T-helper 17 cell (primary cell): Measurements from ENCODE around the gene FKBP5. TPM values are rescaled to one million over a fixed set of nuclear protein-coding genes. Genes with fewer than 3 reads are reported as not detected.
"Not testable (repeated sequence)": the region's sequence is repeated elsewhere in the genome, so short reads cannot be mapped to it uniquely, and the experiment has no call there.

Source experiments
- ATAC-seq: fragments of 150-1000 bp; cut with Tn5 transposase; 2 replicates; pipeline ENCODE4 v1.10.0; 2021; ENCODE audit warnings: mild to moderate bottlenecking, moderate library complexity
- DNase-seq, 3 donors: peaks; one replicate each; pipeline versions ENCODE4 v3.0.0 to v3.0.0-alpha.2; 2020 to 2021
- H3K9me3 ChIP-seq: one replicate; pipeline ENCODE4 v1.7.0; 2013; ENCODE audit warnings: low read length, mild to moderate bottlenecking; ENCODE audit not compliant: control insufficient read depth, poor library complexity, severe bottlenecking
- H3K27ac Mint-ChIP-seq: one replicate; pipeline ENCODE4 v1.8.0; 2022; ENCODE audit warnings: mild to moderate bottlenecking, moderate library complexity, mixed read lengths
- H3K27me3 Mint-ChIP-seq: one replicate; pipeline ENCODE4 v1.8.0; 2022; ENCODE audit warnings: mixed read lengths
- H3K36me3 Mint-ChIP-seq: one replicate; pipeline ENCODE4 v1.8.0; 2022; ENCODE audit warnings: low read depth, mixed read lengths
- H3K4me1 Mint-ChIP-seq: one replicate; pipeline ENCODE4 v1.8.0; 2022; ENCODE audit warnings: mild to moderate bottlenecking, mixed read lengths
- H3K4me3 Mint-ChIP-seq: one replicate; pipeline ENCODE4 v1.8.0; 2022; ENCODE audit warnings: mild to moderate bottlenecking, moderate library complexity, mixed read lengths
- total RNA-seq, 4 donors: library from RNA in 2 of 4; stranded (reverse) in 2 of 4; gene quantifications; one replicate each; pipeline ENCODE4 v1.2.3 and lab custom pipeline; 2022 to 2026

Gene FKBP5
- total RNA-seq, 2 donors from 2014 or later = 53.3 to 60.8 TPM

DNA sequence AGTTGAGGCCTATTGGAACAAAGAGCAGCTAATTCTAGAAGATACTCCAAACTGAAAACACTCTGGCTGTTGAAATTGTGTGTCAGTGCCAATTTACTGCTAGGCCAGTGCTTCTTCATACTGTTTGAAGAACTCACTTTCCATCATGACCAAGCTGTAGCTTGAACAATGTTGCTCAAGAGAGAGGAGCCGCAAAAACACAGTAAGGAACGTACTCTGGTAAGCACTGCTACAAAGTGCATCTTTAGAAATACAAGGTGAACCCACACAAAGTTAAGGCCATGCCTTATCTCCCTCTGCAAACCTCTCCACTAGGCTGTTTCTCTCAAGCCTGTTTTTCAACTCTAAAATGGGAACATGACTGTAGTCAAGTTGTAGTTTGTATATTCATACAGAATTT lies 101.5 kb downstream of the FKBP5 start:
- no peak for DNase-seq
- H3K9me3 ChIP-seq = no peaks in the 10 kb centered on the region
- Mint-ChIP-seq H3K4me1 (peaks cover 42% of the 10 kb centered on the region), H3K27me3 (no peaks in the 10 kb centered on the region), H3K27ac (peak overlapping the region; percentile 85), H3K4me3 (no peak overlapping the region), H3K36me3 (peaks cover 2% of the 10 kb centered on the region)
- ATAC-seq = no peak

DNA sequence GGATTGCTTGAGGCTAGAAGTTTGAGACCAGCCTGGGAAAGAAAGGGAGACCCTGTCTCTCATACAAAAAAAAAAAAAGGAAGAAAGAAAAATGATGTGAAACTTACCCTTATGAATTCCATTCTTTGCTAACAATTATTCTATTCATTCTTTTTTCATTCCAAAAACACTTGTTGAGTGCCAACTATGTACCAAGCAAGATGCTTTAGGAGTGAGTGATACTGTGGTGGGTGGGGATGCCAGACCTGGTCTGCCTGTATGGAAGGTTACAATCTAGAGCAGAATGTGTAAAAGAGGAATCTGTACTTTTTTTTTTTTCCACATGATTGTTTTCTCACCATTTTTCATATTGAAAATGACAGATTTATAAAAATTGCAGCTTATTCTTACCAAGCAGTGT lies 102.2 kb downstream of the FKBP5 start:
- peaks cover 38% of the 10 kb centered on the region for H3K4me1 Mint-ChIP-seq
- H3K36me3 Mint-ChIP-seq = peaks cover 2% of the 10 kb centered on the region
- peak overlapping the region; percentile 85 for H3K27ac Mint-ChIP-seq
- no peak overlapping the region for H3K4me3 Mint-ChIP-seq
- no peak for DNase-seq
- no peak for ATAC-seq
- no peaks in the 10 kb centered on the region for H3K27me3 Mint-ChIP-seq
- H3K9me3 ChIP-seq = no peaks in the 10 kb centered on the region

- H3K27me3 Mint-ChIP-seq = no peaks in the 10 kb centered on the region
- peaks cover 2% of the 10 kb centered on the region for H3K36me3 Mint-ChIP-seq
- H3K9me3 ChIP-seq = no peaks in the 10 kb centered on the region
- ATAC-seq (no peak), DNase-seq (no peak)
- peaks cover 38% of the 10 kb centered on the region for H3K4me1 Mint-ChIP-seq
- H3K4me3 Mint-ChIP-seq = no peak overlapping the region
- H3K27ac Mint-ChIP-seq = peak overlapping the region; percentile 85
These were observed 103.1 kb downstream of the FKBP5 start for GRCh38 chr6:35585658-35586057.

DNA sequence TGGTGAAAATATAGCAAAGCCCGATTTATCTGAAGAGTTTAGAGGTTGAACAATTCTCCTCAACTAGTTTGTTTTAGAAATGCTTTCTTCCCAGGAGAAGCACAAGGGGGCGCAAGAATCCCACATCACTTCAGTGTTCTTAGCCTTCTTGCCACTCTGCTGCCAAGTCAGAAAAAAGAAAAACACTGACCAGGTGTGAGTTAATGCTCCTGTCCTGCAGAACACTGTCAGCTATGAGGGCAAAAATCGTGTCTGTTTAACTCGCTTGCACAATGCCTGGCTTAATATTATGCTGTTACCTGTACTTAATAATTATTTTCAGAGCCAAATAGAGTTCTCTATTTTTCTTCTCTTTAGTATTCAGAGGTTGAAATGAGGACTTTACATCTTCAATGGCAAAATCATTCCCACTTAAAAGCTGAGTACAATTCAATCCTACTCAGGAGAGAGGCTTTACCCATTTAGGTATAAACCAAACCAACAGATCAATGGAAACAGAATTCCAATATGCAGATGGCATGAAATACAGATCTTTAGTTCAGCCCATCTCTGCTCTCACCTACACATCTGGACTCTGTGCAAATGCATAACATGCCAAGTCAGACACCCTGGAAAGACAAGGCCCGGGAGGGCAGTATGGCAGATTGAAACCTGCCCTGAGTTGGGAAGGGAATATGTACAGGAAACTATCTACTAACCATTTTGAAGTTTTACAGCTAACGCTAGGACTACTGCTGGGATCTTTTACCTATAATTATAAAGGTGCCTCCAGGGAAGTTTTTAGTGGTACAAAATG lies 104.6 kb downstream of the FKBP5 start:
- peak overlapping the region; percentile 85 for H3K27ac Mint-ChIP-seq
- H3K36me3 Mint-ChIP-seq = peaks cover 5% of the 10 kb centered on the region
- H3K27me3 Mint-ChIP-seq = no peaks in the 10 kb centered on the region
- DNase-seq (peak; percentile 46 to 60 (median 49)), ATAC-seq (peak; percentile 83)
- no peaks in the 10 kb centered on the region for H3K9me3 ChIP-seq
- peaks cover 31% of the 10 kb centered on the region for H3K4me1 Mint-ChIP-seq
- no peak overlapping the region for H3K4me3 Mint-ChIP-seq

DNA sequence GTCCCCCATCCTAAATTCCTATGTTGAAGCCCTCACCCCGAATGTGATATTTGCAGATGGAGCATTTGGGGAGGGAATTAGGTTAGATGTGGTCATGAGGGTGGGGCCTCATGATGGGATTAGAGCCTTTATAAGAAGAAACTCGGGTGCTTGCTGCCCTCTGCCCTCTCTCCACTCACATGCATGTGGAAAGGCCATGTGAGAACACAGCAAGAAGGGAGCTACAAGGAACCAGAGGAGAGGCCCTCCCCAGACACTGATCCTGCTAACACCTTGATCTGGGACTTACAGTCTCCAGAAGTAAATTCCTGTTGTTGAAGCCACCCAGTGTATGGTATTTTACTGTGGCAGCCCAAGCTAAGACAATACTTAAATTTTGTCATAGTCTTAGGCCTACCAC lies 106.4 kb downstream of the FKBP5 start:
- DNase-seq (no peak), ATAC-seq (no peak)
- Mint-ChIP-seq H3K27ac (no peak overlapping the region), H3K4me3 (no peak overlapping the region), H3K27me3 (no peaks in the 10 kb centered on the region), H3K4me1 (peaks cover 27% of the 10 kb centered on the region), H3K36me3 (peaks cover 5% of the 10 kb centered on the region)
- no peaks in the 10 kb centered on the region for H3K9me3 ChIP-seq

- DNase-seq = no peak
- H3K9me3 ChIP-seq = no peaks in the 10 kb centered on the region
- H3K27ac Mint-ChIP-seq = no peak overlapping the region
- peaks cover 21% of the 10 kb centered on the region for H3K4me1 Mint-ChIP-seq
- no peaks in the 10 kb centered on the region for H3K27me3 Mint-ChIP-seq
- no peak for ATAC-seq
- no peak overlapping the region for H3K4me3 Mint-ChIP-seq
- H3K36me3 Mint-ChIP-seq = peaks cover 5% of the 10 kb centered on the region
These were observed 107.1 kb downstream of the FKBP5 start for GRCh38 chr6:35581633-35582032.

GRCh38 chr6:35580836-35581235 lies 107.9 kb downstream of the FKBP5 start:
- Mint-ChIP-seq H3K27me3 (no peaks in the 10 kb centered on the region), H3K4me3 (no peak overlapping the region), H3K36me3 (peaks cover 2% of the 10 kb centered on the region), H3K27ac (no peak overlapping the region), H3K4me1 (peaks cover 15% of the 10 kb centered on the region)
- ATAC-seq = no peak
- DNase-seq = no peak
- no peaks in the 10 kb centered on the region for H3K9me3 ChIP-seq

GRCh38 chr6:35576682-35577081 lies 112.0 kb downstream of the FKBP5 start:
- ATAC-seq (no peak), DNase-seq (no peak)
- no peaks in the 10 kb centered on the region for H3K27me3 Mint-ChIP-seq
- peaks cover 2% of the 10 kb centered on the region for H3K4me1 Mint-ChIP-seq
- H3K27ac Mint-ChIP-seq = no peak overlapping the region
- H3K36me3 Mint-ChIP-seq = peaks cover 4% of the 10 kb centered on the region
- no peaks in the 10 kb centered on the region for H3K9me3 ChIP-seq
- H3K4me3 Mint-ChIP-seq = no peak overlapping the region

DNA sequence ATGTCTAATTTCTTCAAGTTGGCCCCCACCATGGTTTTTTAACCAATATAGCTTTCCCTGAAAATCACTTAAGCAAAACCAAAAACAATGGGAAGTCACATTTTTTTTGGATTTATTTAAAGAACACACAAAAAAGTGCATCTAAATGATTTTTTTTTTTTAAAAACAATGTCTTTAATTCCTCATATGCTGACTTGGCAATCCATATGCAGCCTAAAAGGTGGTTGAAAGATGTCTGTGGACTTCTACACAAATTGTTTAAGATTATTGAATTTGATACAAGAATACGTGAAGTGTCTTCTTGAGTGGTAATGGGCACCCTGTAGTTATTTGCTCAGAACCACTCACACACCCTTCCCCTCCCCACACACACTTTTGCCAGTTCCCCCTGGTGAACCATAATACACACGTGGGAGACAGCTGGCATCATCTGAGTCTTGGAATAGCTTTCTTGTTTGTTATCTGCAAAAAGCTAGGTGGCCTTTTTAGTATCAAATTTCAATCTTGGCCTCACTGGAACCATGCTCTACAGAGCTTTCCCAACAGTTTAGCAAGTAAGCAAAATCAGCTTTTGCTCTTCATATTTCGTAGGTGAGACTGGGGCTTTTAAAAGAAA lies 115.1 kb downstream of the FKBP5 start:
- H3K9me3 ChIP-seq = no peaks in the 10 kb centered on the region
- peaks cover 2% of the 10 kb centered on the region for H3K36me3 Mint-ChIP-seq
- peaks cover 2% of the 10 kb centered on the region for H3K4me1 Mint-ChIP-seq
- H3K27ac Mint-ChIP-seq = no peak overlapping the region
- no peak for ATAC-seq
- H3K27me3 Mint-ChIP-seq = no peaks in the 10 kb centered on the region
- no peak overlapping the region for H3K4me3 Mint-ChIP-seq
- DNase-seq = no peak

DNA sequence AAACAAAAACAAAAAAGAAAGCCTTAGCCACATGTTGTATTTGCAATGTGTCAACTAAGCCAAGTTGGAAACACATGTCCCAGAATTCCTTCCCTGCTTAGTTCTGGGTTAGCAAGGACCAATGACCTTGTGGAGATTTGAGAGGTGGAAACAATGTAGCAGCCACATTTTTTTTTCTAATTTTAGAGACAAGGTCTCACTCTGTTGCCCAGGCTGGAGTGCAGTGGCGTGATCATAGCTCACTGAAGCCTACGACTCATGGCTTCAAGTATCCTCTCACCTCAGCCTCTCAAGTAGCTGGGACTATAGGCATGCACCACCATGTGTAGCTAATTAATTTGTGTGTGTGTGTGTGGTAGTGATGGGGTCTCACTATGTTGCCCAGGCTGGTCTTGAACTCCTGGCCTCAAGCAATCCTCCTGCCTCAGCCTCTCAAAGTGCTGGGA lies 117.8 kb downstream of the FKBP5 start:
- not testable (repeated sequence) for H3K27me3 Mint-ChIP-seq, DNase-seq, H3K36me3 Mint-ChIP-seq, ATAC-seq, H3K4me3 Mint-ChIP-seq, H3K4me1 Mint-ChIP-seq, H3K27ac Mint-ChIP-seq, H3K9me3 ChIP-seq

DNA sequence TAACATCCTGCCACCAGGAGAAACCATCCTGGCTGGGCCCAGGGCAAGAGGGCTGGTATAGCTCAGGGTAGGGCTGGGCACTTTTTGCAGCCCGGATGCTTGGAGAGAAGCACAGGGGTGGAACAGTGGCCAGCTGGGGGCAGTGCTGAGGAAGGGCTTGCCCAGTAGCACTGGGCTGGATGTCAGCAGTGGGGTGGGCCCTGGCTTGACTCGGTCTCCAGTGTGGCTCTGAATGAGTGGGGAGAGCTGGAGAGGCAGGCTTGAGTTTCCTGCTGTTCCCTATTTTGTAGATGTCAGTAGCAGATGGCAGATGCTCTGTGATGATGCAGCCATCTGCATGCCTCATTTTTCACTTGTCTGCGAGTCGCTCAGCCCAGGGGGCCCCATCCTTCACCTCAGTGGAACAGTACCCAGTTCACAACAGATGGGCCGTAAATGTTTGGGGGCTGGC lies 119.7 kb downstream of the FKBP5 start:
- DNase-seq (peak in 1 of 3 donors; percentile 20), ATAC-seq (peak; percentile 73)
- Mint-ChIP-seq H3K27ac (peak overlapping the region; percentile 37), H3K36me3 (no peaks in the 10 kb centered on the region), H3K27me3 (peaks cover 13% of the 10 kb centered on the region), H3K4me3 (no peak overlapping the region), H3K4me1 (no peaks in the 10 kb centered on the region)
- no peaks in the 10 kb centered on the region for H3K9me3 ChIP-seq

- ATAC-seq = no peak
- DNase-seq = no peak
- H3K9me3 ChIP-seq = no peaks in the 10 kb centered on the region
- H3K36me3 Mint-ChIP-seq = no peaks in the 10 kb centered on the region
- H3K4me3 Mint-ChIP-seq = no peak overlapping the region
- peaks cover 19% of the 10 kb centered on the region for H3K27me3 Mint-ChIP-seq
- H3K27ac Mint-ChIP-seq = no peak overlapping the region
- H3K4me1 Mint-ChIP-seq = no peaks in the 10 kb centered on the region
These were observed 121.9 kb downstream of the FKBP5 start for GRCh38 chr6:35566794-35567193.

- DNase-seq (no peak), ATAC-seq (no peak)
- Mint-ChIP-seq H3K27ac (no peak overlapping the region), H3K4me1 (peaks cover 1% of the 10 kb centered on the region), H3K27me3 (peaks cover 19% of the 10 kb centered on the region), H3K4me3 (no peak overlapping the region), H3K36me3 (no peaks in the 10 kb centered on the region)
- H3K9me3 ChIP-seq = no peaks in the 10 kb centered on the region
These were observed 124.0 kb downstream of the FKBP5 start for GRCh38 chr6:35564733-35565132.

DNA sequence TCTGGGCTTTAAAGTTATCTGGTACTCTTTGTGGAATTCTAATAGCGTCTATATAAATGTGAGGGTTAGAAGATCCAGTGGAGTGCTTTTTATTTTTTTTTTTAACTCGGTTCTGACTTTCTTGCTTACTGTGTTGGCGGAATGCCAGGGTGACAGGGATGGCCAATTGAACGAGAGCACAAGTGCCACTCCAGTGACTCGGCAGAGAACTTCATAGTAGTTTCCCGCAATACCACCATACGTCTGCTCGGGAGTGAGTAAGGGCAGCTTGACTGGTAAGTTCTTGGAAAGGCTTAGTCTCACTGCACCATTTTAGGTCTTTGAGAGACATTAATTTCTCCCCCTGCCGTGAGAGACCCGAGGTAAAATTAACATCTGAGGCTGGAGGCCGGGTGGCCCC lies 126.7 kb downstream of the FKBP5 start:
- H3K4me3 Mint-ChIP-seq = no peak overlapping the region
- H3K36me3 Mint-ChIP-seq = no peaks in the 10 kb centered on the region
- H3K4me1 Mint-ChIP-seq = peaks cover 4% of the 10 kb centered on the region
- H3K27me3 Mint-ChIP-seq = peaks cover 19% of the 10 kb centered on the region
- DNase-seq = no peak
- no peak for ATAC-seq
- H3K27ac Mint-ChIP-seq = no peak overlapping the region
- H3K9me3 ChIP-seq = no peaks in the 10 kb centered on the region
